CD8-positive, alpha-beta memory T cell (primary cell): ENCODE results near the gene MAP7. TPM values are rescaled to one million over a fixed set of nuclear protein-coding genes. Genes with fewer than 3 reads are reported as not detected.
A peak's percentile ranks its signal among the peaks of the same experiment; 100 is the strongest.

ENCODE experiments used
- CTCF ChIA-PET: fragments of 350-600 bp; sonication (Branson Sonifier 250); formaldehyde crosslinking; loops from one replicate; lab custom pipeline; 2021; ENCODE audit warnings: antibody characterized with exemption; lab: Charles Lee
- POLR2A ChIA-PET: fragments of 350-600 bp; sonication (Branson Sonifier 250); formaldehyde crosslinking; loops from one replicate; lab custom pipeline; 2021; ENCODE audit warnings: antibody characterized with exemption; lab: Charles Lee
- DNase-seq, 5 donors: peaks; one replicate each; pipeline versions ENCODE4 v3.0.0 to v3.0.0-alpha.2; 2020 to 2022; ENCODE audit warnings: mixed read lengths in 1 of 5
- H3K27ac ChIP-seq: one replicate; pipeline ENCODE4 v1.7.0; 2013; ENCODE audit warnings: low read depth, mild to moderate bottlenecking, low read length, moderate library complexity
- H3K27me3 ChIP-seq: 2 replicates; pipeline ENCODE4 v1.7.0; 2013; ENCODE audit warnings: low read length, mild to moderate bottlenecking; ENCODE audit not compliant: insufficient read depth, poor library complexity, severe bottlenecking
- H3K36me3 ChIP-seq: 2 replicates; pipeline ENCODE4 v1.7.0; 2013; ENCODE audit warnings: mild to moderate bottlenecking, low read length, moderate library complexity; ENCODE audit not compliant: insufficient read depth
- H3K4me1 ChIP-seq: 2 replicates; pipeline ENCODE4 v1.7.0; 2013; ENCODE audit warnings: mild to moderate bottlenecking, low read length, moderate library complexity; ENCODE audit not compliant: insufficient read depth
- H3K4me3 ChIP-seq: 2 replicates; pipeline ENCODE4 v1.7.0; 2013; ENCODE audit warnings: mild to moderate bottlenecking, low read length
- H3K9me3 ChIP-seq: 2 replicates; pipeline ENCODE4 v1.7.0; 2013; ENCODE audit warnings: mild to moderate bottlenecking, low read length
- H3K27ac Mint-ChIP-seq, 8 donors: one replicate each; pipeline ENCODE4 v1.8.0; 2020 to 2021; ENCODE audit warnings: mixed read lengths in 8 of 8, mild to moderate bottlenecking in 6 of 8, inconsistent platforms in 3 of 8, moderate library complexity in 3 of 8
- H3K27me3 Mint-ChIP-seq, 2 donors: one replicate each; pipeline ENCODE4 v1.8.0; 2020 to 2021; ENCODE audit warnings: mixed read lengths in 2 of 2, mild to moderate bottlenecking in 1 of 2, moderate library complexity in 1 of 2
- H3K36me3 Mint-ChIP-seq, 3 donors: one replicate each; pipeline ENCODE4 v1.8.0; 2020 to 2021; ENCODE audit warnings: mixed read lengths in 3 of 3, inconsistent platforms in 1 of 3, mild to moderate bottlenecking in 1 of 3
- H3K4me1 Mint-ChIP-seq, 3 donors: one replicate each; pipeline ENCODE4 v1.8.0; 2020 to 2021; ENCODE audit warnings: mixed read lengths in 3 of 3, inconsistent platforms in 1 of 3, mild to moderate bottlenecking in 1 of 3
- H3K4me3 Mint-ChIP-seq, 7 donors: one replicate each; pipeline ENCODE4 v1.8.0; 2020 to 2021; ENCODE audit warnings: mixed read lengths in 7 of 7, mild to moderate bottlenecking in 6 of 7, moderate library complexity in 4 of 7, inconsistent platforms in 2 of 7
- H3K9me3 Mint-ChIP-seq, 5 donors: one replicate each; pipeline ENCODE4 v1.8.0; 2020 to 2022; ENCODE audit warnings: mixed read lengths in 5 of 5, mild to moderate bottlenecking in 3 of 5, moderate library complexity in 2 of 5, inconsistent platforms in 1 of 5
- polyA plus RNA-seq: library from polyadenylated mRNA; unstranded; fragments of 300-500 nt; fragmentation: Illumina TruSeq; gene quantifications from one replicate; pipeline ENCODE4 v1.2.3, GENCODE V29; 2021
- total RNA-seq, 2 experiments: library from RNA; stranded (reverse); gene quantifications; one replicate each; pipeline ENCODE4 v1.2.3, GENCODE V29; 2021

MAP7 gene
- total and polyA plus RNA-seq, 3 experiments from 2014 or later, result 0.50 to 0.52 (median 0.51) TPM

GRCh38 chr6:136333824-136334464 is 216.3 kb downstream of the MAP7 start:
- Histone ChIP-seq H3K9me3 (no peaks in the 10 kb centered on the region), H3K27ac (no peak overlapping the region), H3K4me1 (no peaks in the 10 kb centered on the region), H3K27me3 (no peaks in the 10 kb centered on the region), H3K4me3 (no peak overlapping the region), H3K36me3 (no peaks in the 10 kb centered on the region)
- DNase-seq, result no peak
- H3K4me3 Mint-ChIP-seq, result no peak overlapping the region
- CTCF ChIA-PET, result interaction anchor here (3.1 kb wide), 1 partner anchor 16 kb away, joined by 9 read pairs; no protein-coding TSS in a partner anchor
- POLR2A ChIA-PET, result no interaction called here
- H3K9me3 Mint-ChIP-seq, result no peaks in the 10 kb centered on the region
- no peaks in the 10 kb centered on the region for H3K36me3 Mint-ChIP-seq
- peaks cover 0 to 6% of the 10 kb centered on the region in 2 donors for H3K27me3 Mint-ChIP-seq
- no peak overlapping the region for H3K27ac Mint-ChIP-seq
- no peaks in the 10 kb centered on the region for H3K4me1 Mint-ChIP-seq

GRCh38 chr6:136331461-136331860 is 218.8 kb downstream of the MAP7 start:
- H3K4me1 ChIP-seq, result no peaks in the 10 kb centered on the region
- H3K27me3 Mint-ChIP-seq, result peaks cover 0 to 6% of the 10 kb centered on the region in 2 donors
- H3K36me3 Mint-ChIP-seq, result no peaks in the 10 kb centered on the region
- DNase-seq, result no peak
- no peak overlapping the region for H3K4me3 ChIP-seq
- no peaks in the 10 kb centered on the region for H3K4me1 Mint-ChIP-seq
- H3K9me3 ChIP-seq, result no peaks in the 10 kb centered on the region
- ChIA-PET CTCF (interaction anchor here (1.1 to 3.1 kb wide), 2 partner anchors 14 to 422 kb away, joined by 3 to 9 read pairs; no protein-coding TSS in a partner anchor), POLR2A (no interaction called here)
- H3K27me3 ChIP-seq, result no peaks in the 10 kb centered on the region
- H3K27ac Mint-ChIP-seq, result no peak overlapping the region
- no peaks in the 10 kb centered on the region for H3K36me3 ChIP-seq
- no peak overlapping the region for H3K27ac ChIP-seq
- no peaks in the 10 kb centered on the region for H3K9me3 Mint-ChIP-seq
- H3K4me3 Mint-ChIP-seq, result no peak overlapping the region

GRCh38 chr6:136330634-136331033 is 219.6 kb downstream of the MAP7 start:
- Mint-ChIP-seq H3K9me3 (no peaks in the 10 kb centered on the region), H3K4me1 (no peaks in the 10 kb centered on the region), H3K27ac (no peak overlapping the region), H3K27me3 (peaks cover 0 to 6% of the 10 kb centered on the region in 2 donors), H3K36me3 (no peaks in the 10 kb centered on the region), H3K4me3 (no peak overlapping the region)
- POLR2A ChIA-PET, result no interaction called here
- Histone ChIP-seq H3K9me3 (no peaks in the 10 kb centered on the region), H3K27ac (no peak overlapping the region), H3K27me3 (no peaks in the 10 kb centered on the region), H3K36me3 (no peaks in the 10 kb centered on the region), H3K4me3 (no peak overlapping the region), H3K4me1 (no peaks in the 10 kb centered on the region)
- CTCF ChIA-PET, result interaction anchor here (3.1 kb wide), 1 partner anchor 13 kb away, joined by 9 read pairs; no protein-coding TSS in a partner anchor
- DNase-seq, result no peak

GRCh38 chr6:136326038-136326553 is 224.1 kb downstream of the MAP7 start:
- CTCF ChIA-PET, result interaction anchor here (2.4 kb wide), 1 partner anchor 8 kb away, joined by 10 read pairs; no protein-coding TSS in a partner anchor
- H3K4me3 ChIP-seq, result no peak overlapping the region
- no peak for DNase-seq
- no peaks in the 10 kb centered on the region for H3K9me3 ChIP-seq
- Mint-ChIP-seq H3K4me1 (no peaks in the 10 kb centered on the region), H3K4me3 (no peak overlapping the region), H3K9me3 (no peaks in the 10 kb centered on the region), H3K27me3 (peaks cover 0 to 2% of the 10 kb centered on the region in 2 donors), H3K27ac (no peak overlapping the region), H3K36me3 (no peaks in the 10 kb centered on the region)
- no peaks in the 10 kb centered on the region for H3K27me3 ChIP-seq
- no peak overlapping the region for H3K27ac ChIP-seq
- no peaks in the 10 kb centered on the region for H3K4me1 ChIP-seq
- POLR2A ChIA-PET, result no interaction called here
- H3K36me3 ChIP-seq, result no peaks in the 10 kb centered on the region

GRCh38 chr6:136324686-136325380 is 225.4 kb downstream of the MAP7 start:
- no peaks in the 10 kb centered on the region for H3K36me3 ChIP-seq
- Mint-ChIP-seq H3K36me3 (no peaks in the 10 kb centered on the region), H3K4me1 (no peaks in the 10 kb centered on the region), H3K9me3 (no peaks in the 10 kb centered on the region), H3K27ac (no peak overlapping the region), H3K27me3 (peaks cover 0 to 2% of the 10 kb centered on the region in 2 donors), H3K4me3 (no peak overlapping the region)
- H3K9me3 ChIP-seq, result no peaks in the 10 kb centered on the region
- ChIA-PET POLR2A (no interaction called here), CTCF (no interaction called here)
- no peaks in the 10 kb centered on the region for H3K4me1 ChIP-seq
- DNase-seq, result no peak
- H3K27me3 ChIP-seq, result no peaks in the 10 kb centered on the region
- H3K27ac ChIP-seq, result no peak overlapping the region
- no peak overlapping the region for H3K4me3 ChIP-seq

- H3K27me3 ChIP-seq, result no peaks in the 10 kb centered on the region
- no peaks in the 10 kb centered on the region for H3K4me1 ChIP-seq
- Mint-ChIP-seq H3K4me3 (no peak overlapping the region), H3K4me1 (no peaks in the 10 kb centered on the region), H3K36me3 (no peaks in the 10 kb centered on the region), H3K9me3 (no peaks in the 10 kb centered on the region), H3K27ac (peak overlapping the region in 1 of 8 donors; percentile 6), H3K27me3 (peaks cover 0 to 2% of the 10 kb centered on the region in 2 donors)
- no peaks in the 10 kb centered on the region for H3K9me3 ChIP-seq
- H3K4me3 ChIP-seq, result no peak overlapping the region
- CTCF ChIA-PET, result no interaction called here
- H3K27ac ChIP-seq, result no peak overlapping the region
- H3K36me3 ChIP-seq, result no peaks in the 10 kb centered on the region
- POLR2A ChIA-PET, result no interaction called here
- DNase-seq, result no peak
These were observed 226.7 kb downstream of the MAP7 start for GRCh38 chr6:136323431-136324112.

GRCh38 chr6:136319732-136320131 is 230.5 kb downstream of the MAP7 start:
- Mint-ChIP-seq H3K27me3 (peaks cover 2 to 4% of the 10 kb centered on the region in 2 donors), H3K4me3 (no peak overlapping the region), H3K36me3 (no peaks in the 10 kb centered on the region), H3K9me3 (no peaks in the 10 kb centered on the region), H3K27ac (no peak overlapping the region), H3K4me1 (no peaks in the 10 kb centered on the region)
- ChIA-PET POLR2A (no interaction called here), CTCF (interaction anchor here (3.0 kb wide), 1 partner anchor 93 kb away, joined by 16 read pairs; no protein-coding TSS in a partner anchor)
- Histone ChIP-seq H3K9me3 (no peaks in the 10 kb centered on the region), H3K36me3 (no peaks in the 10 kb centered on the region), H3K4me1 (no peaks in the 10 kb centered on the region), H3K4me3 (no peak overlapping the region), H3K27me3 (no peaks in the 10 kb centered on the region), H3K27ac (no peak overlapping the region)
- DNase-seq, result no peak
